Measurements from ENCODE around the gene EXOC5. TPM values are rescaled to one million over a fixed set of nuclear protein-coding genes. Genes with fewer than 3 reads are reported as not detected.

EXOC5 gene
- total RNA-seq, 6 donors from 2014 or later, result 21.4 to 63.2 (median 48.0) TPM

DNA sequence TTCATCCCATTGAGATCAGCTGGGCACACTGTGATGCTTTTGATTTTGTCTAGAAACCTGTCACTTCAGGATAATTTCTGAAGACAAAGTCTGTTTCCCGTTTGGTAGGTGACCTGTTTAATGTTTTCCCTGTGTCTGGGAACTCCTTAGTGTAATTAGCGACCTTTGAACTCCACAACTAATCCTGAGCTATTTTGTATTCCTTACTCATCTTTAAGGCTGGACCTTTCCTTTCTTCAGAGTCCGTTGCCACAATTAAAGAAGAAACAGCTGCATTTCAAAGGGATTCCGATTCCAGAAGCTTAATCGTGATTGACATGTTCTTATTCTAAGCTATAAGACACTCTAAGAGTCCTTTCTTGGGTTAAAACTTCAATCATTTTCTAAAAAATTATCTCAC is 22.0 kb upstream of the EXOC5 start:
- H3K27ac ChIP-seq, result no peak overlapping the region
- DNase-seq, result no peak
- no peak for ATAC-seq (ENCODE audit: low FRiP score in 2 of 2)
- peaks cover 0 to 55% (median 9%) of the 10 kb centered on the region in 4 donors for H3K36me3 ChIP-seq
- 89 to 94% methylated on average over 5 of the region's 5 CpGs for WGBS, 2 donors
- H3K27me3 ChIP-seq, result no peaks in the 10 kb centered on the region
- TF ChIP-seq POLR2A (IDR thresholded peaks at IDR 0.05), result no peak
- H3K4me1 ChIP-seq, result no peaks in the 10 kb centered on the region
- no peaks in the 10 kb centered on the region for H3K9me3 ChIP-seq
- H3K4me3 ChIP-seq, result no peak overlapping the region

DNA sequence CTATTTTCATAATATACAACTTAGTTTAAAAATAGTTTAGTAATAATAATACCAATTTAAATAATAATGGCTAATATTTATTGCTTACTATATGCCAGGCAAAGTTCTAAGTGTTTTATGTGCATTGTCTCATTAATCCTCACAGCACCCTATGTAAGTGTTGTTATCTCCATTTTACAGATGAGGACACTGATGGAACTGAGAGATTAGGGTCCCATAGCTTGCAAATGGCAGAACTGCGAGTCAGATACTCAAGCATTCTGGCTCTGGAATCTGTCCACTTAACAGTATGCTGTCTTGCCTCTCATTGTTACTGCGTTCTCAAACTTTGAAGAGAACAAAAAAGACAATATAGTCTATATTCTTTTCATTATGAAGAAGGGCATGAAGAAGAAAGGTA is 19.0 kb upstream of the EXOC5 start:
- ATAC-seq (ENCODE audit: low FRiP score in 2 of 2), result no peak
- H3K27ac ChIP-seq, result no peak overlapping the region
- no peak overlapping the region for H3K4me3 ChIP-seq
- no peaks in the 10 kb centered on the region for H3K27me3 ChIP-seq
- WGBS, 2 donors, result 94 to 95% methylated on average over 2 of the region's 2 CpGs
- no peak for DNase-seq
- TF ChIP-seq POLR2A (IDR thresholded peaks at IDR 0.05), result no peak
- TF ChIP-seq, protein P1, sequence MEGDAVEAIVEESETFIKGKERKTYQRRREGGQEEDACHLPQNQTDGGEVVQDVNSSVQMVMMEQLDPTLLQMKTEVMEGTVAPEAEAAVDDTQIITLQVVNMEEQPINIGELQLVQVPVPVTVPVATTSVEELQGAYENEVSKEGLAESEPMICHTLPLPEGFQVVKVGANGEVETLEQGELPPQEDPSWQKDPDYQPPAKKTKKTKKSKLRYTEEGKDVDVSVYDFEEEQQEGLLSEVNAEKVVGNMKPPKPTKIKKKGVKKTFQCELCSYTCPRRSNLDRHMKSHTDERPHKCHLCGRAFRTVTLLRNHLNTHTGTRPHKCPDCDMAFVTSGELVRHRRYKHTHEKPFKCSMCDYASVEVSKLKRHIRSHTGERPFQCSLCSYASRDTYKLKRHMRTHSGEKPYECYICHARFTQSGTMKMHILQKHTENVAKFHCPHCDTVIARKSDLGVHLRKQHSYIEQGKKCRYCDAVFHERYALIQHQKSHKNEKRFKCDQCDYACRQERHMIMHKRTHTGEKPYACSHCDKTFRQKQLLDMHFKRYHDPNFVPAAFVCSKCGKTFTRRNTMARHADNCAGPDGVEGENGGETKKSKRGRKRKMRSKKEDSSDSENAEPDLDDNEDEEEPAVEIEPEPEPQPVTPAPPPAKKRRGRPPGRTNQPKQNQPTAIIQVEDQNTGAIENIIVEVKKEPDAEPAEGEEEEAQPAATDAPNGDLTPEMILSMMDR (IDR thresholded peaks at IDR 0.05), result no peak
- TF ChIP-seq EP300 (IDR thresholded peaks at IDR 0.05), result no peak
- no peak for TF ChIP-seq POLR2AphosphoS5 (IDR thresholded peaks at IDR 0.05)
- H3K9me3 ChIP-seq, result no peaks in the 10 kb centered on the region
- no peaks in the 10 kb centered on the region for H3K4me1 ChIP-seq
- peaks cover 5 to 84% (median 17%) of the 10 kb centered on the region in 4 donors for H3K36me3 ChIP-seq

DNA sequence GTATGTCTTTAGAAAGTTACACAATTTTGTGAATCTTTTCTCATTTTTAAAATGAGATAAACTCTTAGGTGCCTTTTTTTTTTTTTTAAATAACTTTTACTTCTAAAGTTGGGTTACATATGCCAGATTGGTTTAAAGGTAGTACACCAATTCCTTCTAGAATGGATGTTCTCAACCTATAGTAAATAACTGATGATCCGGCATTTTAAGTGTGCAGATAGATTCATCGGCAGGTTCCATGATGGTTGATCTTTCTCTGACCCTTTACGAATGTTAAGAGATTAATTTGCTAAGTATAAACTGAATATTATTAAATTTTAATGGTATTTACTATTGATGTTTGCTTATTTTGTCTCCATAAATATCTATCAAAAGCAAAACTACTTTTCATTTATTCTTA is 8.4 kb upstream of the EXOC5 start:
- WGBS, 2 donors, result 96 to 98% methylated on average over 3 of the region's 3 CpGs
- ATAC-seq (ENCODE audit: low FRiP score in 2 of 2) (no peak), DNase-seq (no peak)
- H3K4me1 ChIP-seq, result peaks cover 0 to under 1% (median 0%) of the 10 kb centered on the region in 4 donors
- no peaks in the 10 kb centered on the region for H3K27me3 ChIP-seq
- TF ChIP-seq POLR2AphosphoS5 (IDR thresholded peaks at IDR 0.05) (no peak), POLR2A (IDR thresholded peaks at IDR 0.05) (no peak), EP300 (IDR thresholded peaks at IDR 0.05) (no peak)
- TF ChIP-seq, protein P1 (IDR thresholded peaks at IDR 0.05), result no peak
- peaks cover 3 to 58% (median 21%) of the 10 kb centered on the region in 4 donors for H3K36me3 ChIP-seq
- no peak overlapping the region for H3K4me3 ChIP-seq
- H3K27ac ChIP-seq, result no peak overlapping the region
- H3K9me3 ChIP-seq, result no peaks in the 10 kb centered on the region

DNA sequence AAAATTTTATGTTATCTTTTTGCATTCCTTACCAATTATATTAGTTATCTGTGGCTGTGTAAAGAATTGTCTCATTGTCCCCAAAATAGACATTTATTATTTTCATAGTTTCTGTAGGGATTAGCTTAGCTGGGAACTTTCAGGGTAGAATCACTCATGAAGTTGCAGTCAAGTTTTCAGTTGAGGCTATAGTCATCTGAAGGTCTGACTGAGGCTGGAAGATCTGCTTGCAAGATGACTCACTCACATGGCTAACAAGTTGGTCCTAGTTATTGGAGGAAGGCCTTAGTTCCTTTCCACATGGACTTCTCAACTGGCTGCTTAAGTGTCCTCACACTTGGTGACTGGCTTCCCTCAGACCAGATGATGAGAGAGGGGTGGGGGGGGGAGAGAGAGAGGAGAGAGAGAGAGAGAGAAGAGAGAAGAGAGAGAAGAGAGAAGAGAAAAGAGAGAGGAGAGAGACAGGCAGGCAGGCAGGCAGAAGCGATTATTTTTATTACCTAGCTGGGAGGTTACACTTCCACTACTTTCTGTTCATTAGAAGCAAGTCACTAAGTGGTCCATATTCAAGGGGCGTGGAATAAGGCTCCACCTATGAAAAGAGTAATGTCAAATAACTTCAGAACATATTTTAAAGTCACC is 6.4 kb upstream of the EXOC5 start:
- WGBS, 2 donors, result 93 to 96% methylated on average over 2 of the region's 2 CpGs
- ATAC-seq (ENCODE audit: low FRiP score in 2 of 2) (no peak), DNase-seq (no peak)
- Histone ChIP-seq H3K4me1 (peaks cover 9 to 20% (median 14%) of the 10 kb centered on the region in 4 donors), H3K4me3 (no peak overlapping the region), H3K27me3 (no peaks in the 10 kb centered on the region), H3K36me3 (peaks cover 2 to 39% (median 7%) of the 10 kb centered on the region in 4 donors), H3K9me3 (no peaks in the 10 kb centered on the region), H3K27ac (no peak overlapping the region)
- no peak for TF ChIP-seq POLR2AphosphoS5 (IDR thresholded peaks at IDR 0.05)
- TF ChIP-seq, protein P1 (IDR thresholded peaks at IDR 0.05), result no peak
- TF ChIP-seq EP300 (IDR thresholded peaks at IDR 0.05), result no peak
- no peak for TF ChIP-seq POLR2A (IDR thresholded peaks at IDR 0.05)

DNA sequence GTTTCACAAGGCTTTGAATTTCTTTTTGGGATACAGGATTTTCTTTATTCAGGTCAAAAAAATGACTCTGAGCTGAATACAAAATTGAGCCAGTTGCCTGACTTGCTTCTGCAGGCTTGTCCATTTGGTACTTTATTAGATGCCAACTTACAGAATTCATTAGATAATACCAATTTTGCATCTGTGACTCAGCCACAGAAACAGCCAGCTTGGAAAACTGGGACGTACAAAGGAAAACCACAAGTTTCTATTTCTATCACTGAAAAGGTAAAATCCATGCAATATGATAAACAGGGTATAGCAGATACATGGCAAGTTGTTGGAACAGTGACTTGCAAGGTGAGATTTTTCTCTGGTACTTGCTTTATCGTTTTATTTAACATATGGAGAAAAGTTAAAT is 5.8 kb upstream of the EXOC5 start:
- no peak for DNase-seq
- no peak for ATAC-seq (ENCODE audit: low FRiP score in 2 of 2)
- Histone ChIP-seq H3K9me3 (no peaks in the 10 kb centered on the region), H3K4me1 (peaks cover 15 to 25% (median 19%) of the 10 kb centered on the region in 4 donors), H3K27me3 (no peaks in the 10 kb centered on the region), H3K36me3 (peaks cover 0 to 37% (median 7%) of the 10 kb centered on the region in 4 donors), H3K4me3 (no peak overlapping the region), H3K27ac (no peak overlapping the region)
- WGBS, 2 donors, result 86 to 88% methylated on average over 2 of the region's 2 CpGs
- TF ChIP-seq, protein P1 (IDR thresholded peaks at IDR 0.05), result no peak
- TF ChIP-seq POLR2A (IDR thresholded peaks at IDR 0.05) (no peak), POLR2AphosphoS5 (IDR thresholded peaks at IDR 0.05) (no peak), EP300 (IDR thresholded peaks at IDR 0.05) (no peak)

All from upper lobe of left lung (tissue), 6 donors.